HCT116 (cell line): ENCODE results near the gene PRPF8. TPM values are rescaled to one million over a fixed set of nuclear protein-coding genes. Genes with fewer than 3 reads are reported as not detected.

Experiments
- ATAC-seq: fragments of 200-7000 bp; cut with Tn5 transposase; 2 replicates; pipeline ENCODE4 v1.9.1; 2020; ENCODE audit warnings: mild to moderate bottlenecking, moderate library complexity
- BruUV-seq: library from RNA; stranded (reverse); fragments of 400-500 nt; replicated peaks from 2 replicates; lab custom pipeline; 2021; lab: Mats Ljungman, UMichigan
- CTCF ChIA-PET: fragments of 300-600 bp; sonication (Branson Sonifier 250); formaldehyde crosslinking; loops from one replicate; lab custom pipeline; 2021; ENCODE audit warnings: antibody characterized with exemption; lab: Charles Lee
- POLR2A ChIA-PET: fragments of 300-600, 350-600 bp; sonication (Branson Sonifier 250); formaldehyde crosslinking; loops from one replicate; lab custom pipeline; 2021; ENCODE audit warnings: antibody characterized with exemption; lab: Charles Lee
- RAD21 ChIA-PET, 2 experiments: fragments of 300-600 bp; sonication (Branson Sonifier 250); formaldehyde crosslinking; loops; one replicate each; lab custom pipeline; 2023; ENCODE audit warnings: low total read pairs in 2 of 2; ENCODE audit not compliant: uncharacterized antibody in 2 of 2, unreplicated experiment in 2 of 2, low non-redundant PET in 1 of 2; lab: Charles Lee
- DNase-seq: peaks from one replicate; pipeline ENCODE4 v3.0.0-alpha.2; 2010; ENCODE audit warnings: low read depth, low spot score
- H2AFZ ChIP-seq: fragments of 200-600 bp; shearing (Covaris generic), sonication (generic); 2 replicates; pipeline ENCODE4 v1.6.1; 2017; ENCODE audit warnings: low read depth, mixed run types, mixed read lengths, antibody characterized with exemption, low read length; ENCODE audit not compliant: poor library complexity, severe bottlenecking
- H3K27ac ChIP-seq: 2 replicates; pipeline ENCODE4 v1.5.1; 2012; ENCODE audit warnings: low read depth, low read length
- H3K27me3 ChIP-seq: fragments of 200-600 bp; sonication (generic); 2 replicates; pipeline ENCODE4 v1.6.1; 2016; ENCODE audit warnings: mixed run types, low read length, mixed read lengths; ENCODE audit not compliant: insufficient read depth
- H3K36me3 ChIP-seq, 2 experiments: fragments of 200-500 bp in 1 of 2; fragments of 200-600 bp in 1 of 2; sonication (Bioruptor generic) in 1 of 2; sonication (generic) in 1 of 2; 2 replicates each; pipeline versions ENCODE4 v1.5.1 to v1.6.1; 2014 to 2016; ENCODE audit warnings: low read length in 2 of 2, inconsistent platforms in 1 of 2, mixed read lengths in 1 of 2, mixed run types in 1 of 2; ENCODE audit not compliant: insufficient read depth in 2 of 2, control insufficient read depth in 1 of 2
- H3K4me1 ChIP-seq, 2 experiments: fragments of 200-600 bp in 1 of 2; sonication (generic) in 1 of 2; 2 replicates each; pipeline versions ENCODE4 v1.5.1 to v1.6.1; 2012 to 2017; ENCODE audit warnings: low read length in 2 of 2, inconsistent platforms in 1 of 2, mild to moderate bottlenecking in 1 of 2, mixed read lengths in 1 of 2, mixed run types in 1 of 2, moderate library complexity in 1 of 2; ENCODE audit not compliant: insufficient read depth in 2 of 2, control insufficient read depth in 1 of 2
- H3K4me2 ChIP-seq: fragments of 200-600 bp; sonication (generic); 2 replicates; pipeline ENCODE4 v1.6.1; 2017; ENCODE audit warnings: mixed run types, low read length, mixed read lengths
- H3K4me3 ChIP-seq, 2 experiments: fragments of 200-600 bp in 1 of 2; sonication (generic) in 1 of 2; replicated peaks in 1 of 2; 2 replicates each; pipeline ENCODE4 v1.5.1; 2011 to 2016; ENCODE audit warnings: low read length in 2 of 2, control low read depth in 1 of 2, low read depth in 1 of 2, mild to moderate bottlenecking in 1 of 2, mixed read lengths in 1 of 2, mixed run types in 1 of 2
- H3K79me2 ChIP-seq: fragments of 200-600 bp; sonication (generic); 2 replicates; pipeline ENCODE4 v1.6.1; 2017; ENCODE audit warnings: mild to moderate bottlenecking, mixed run types, low read length, moderate library complexity, mixed read lengths; ENCODE audit not compliant: insufficient read depth
- H3K9ac ChIP-seq: fragments of 200-600 bp; sonication (generic); 2 replicates; pipeline ENCODE4 v1.6.1; 2016; ENCODE audit warnings: low read length, mixed read lengths
- H3K9me2 ChIP-seq: fragments of 200-600 bp; sonication (generic), shearing (Covaris generic); 2 replicates; pipeline ENCODE4 v1.6.1; 2017; ENCODE audit warnings: mixed run types, mild to moderate bottlenecking, moderate library complexity; ENCODE audit not compliant: insufficient read depth
- H3K9me3 ChIP-seq, 2 experiments: fragments of 200-500 bp in 1 of 2; fragments of 200-600 bp in 1 of 2; sonication (Bioruptor generic) in 1 of 2; sonication (generic) in 1 of 2; 2 replicates each; pipeline ENCODE4 v1.6.1; 2014 to 2017; ENCODE audit warnings: low read length in 2 of 2, mixed read lengths in 2 of 2, inconsistent platforms in 1 of 2, low read depth in 1 of 2, mild to moderate bottlenecking in 1 of 2, mixed run types in 1 of 2, moderate library complexity in 1 of 2; ENCODE audit not compliant: control insufficient read depth in 1 of 2, insufficient read depth in 1 of 2
- H4K20me1 ChIP-seq: fragments of 200-600 bp; sonication (generic), shearing (Covaris generic); 2 replicates; pipeline ENCODE4 v1.6.1; 2017; ENCODE audit warnings: mixed run types, mild to moderate bottlenecking, moderate library complexity; ENCODE audit not compliant: insufficient read depth
- CBX3 ChIP-seq: IDR thresholded peaks from 2 replicates; pipeline ENCODE4 v1.6.1; 2012; ENCODE audit warnings: low read depth
- CEBPB ChIP-seq: IDR thresholded peaks from 2 replicates; pipeline ENCODE4 v1.6.1; 2012; ENCODE audit warnings: low read depth
- EGR1 ChIP-seq: IDR thresholded peaks from 2 replicates; pipeline ENCODE4 v1.6.1; 2012; ENCODE audit warnings: low read depth
- EZH2 ChIP-seq: fragments of 200-600 bp; sonication (generic); IDR thresholded peaks from 2 replicates; pipeline ENCODE4 v1.6.1; 2017; ENCODE audit warnings: antibody characterized with exemption, mixed run types
- EZH2phosphoT487 ChIP-seq: fragments of 200-600 bp; IDR thresholded peaks from 2 replicates; pipeline ENCODE4 v1.6.1; 2018; ENCODE audit warnings: antibody characterized with exemption, borderline replicate concordance
- POLR2A ChIP-seq: IDR thresholded peaks from 2 replicates; pipeline ENCODE4 v1.7.0; 2011; ENCODE audit warnings: borderline replicate concordance; ENCODE audit not compliant: insufficient read depth, insufficient read length; ENCODE audit errors: extremely low read depth
- POLR2AphosphoS5 ChIP-seq: IDR thresholded peaks from 2 replicates; pipeline ENCODE4 v1.6.1; 2011; ENCODE audit warnings: mild to moderate bottlenecking, low read depth, low read length, moderate library complexity
- RAD21 ChIP-seq: IDR thresholded peaks from 2 replicates; pipeline ENCODE4 v1.6.1; 2012; ENCODE audit warnings: low read depth, mild to moderate bottlenecking
- SIN3A ChIP-seq: IDR thresholded peaks from 2 replicates; pipeline ENCODE4 v1.6.1; 2012; ENCODE audit warnings: low read depth
- SP1 ChIP-seq: IDR thresholded peaks from 2 replicates; pipeline ENCODE4 v1.6.1; 2012; ENCODE audit warnings: low read depth
- TCF7L2 ChIP-seq: IDR thresholded peaks from 2 replicates; pipeline ENCODE4 v1.7.0; 2011; ENCODE audit warnings: borderline replicate concordance, inconsistent platforms; ENCODE audit not compliant: insufficient read depth, insufficient read length; ENCODE audit errors: extremely low read depth
- ZFX ChIP-seq: fragments of 450-650 bp; IDR thresholded peaks from 2 replicates; pipeline ENCODE4 v1.6.1; 2017
- ZNF274 ChIP-seq: fragments of 200-500 bp; sonication (Bioruptor generic); IDR thresholded peaks from 2 replicates; pipeline ENCODE4 v1.6.1; 2014; ENCODE audit warnings: mild to moderate bottlenecking, low read depth, low read length, inconsistent platforms
- intact Hi-C: fragments of 100-400 bp; cut with micrococcal nuclease; formaldehyde crosslinking; loops from 2 replicates; pipeline ENCODE4 v1.10.0; 2022
- total RNA-seq: library from RNA; stranded (reverse); gene quantifications from one replicate; pipeline ENCODE4 v1.2.1, GENCODE V29; 2021; ENCODE audit not compliant: unreplicated experiment
- TF ChIP-seq, protein P1 (sequence below): IDR thresholded peaks from 2 replicates; pipeline ENCODE4 v1.6.1; 2012; ENCODE audit warnings: low read depth
- TF ChIP-seq, protein P2 (sequence below): IDR thresholded peaks from 2 replicates; pipeline ENCODE4 v1.6.1; 2011; ENCODE audit warnings: mild to moderate bottlenecking, low read length, moderate library complexity; ENCODE audit not compliant: insufficient replicate concordance; ENCODE audit errors: extremely low read depth
- TF ChIP-seq, protein P3 (sequence below): IDR thresholded peaks from 2 replicates; pipeline ENCODE4 v1.6.1; 2012
- TF ChIP-seq, protein P4 (sequence below): IDR thresholded peaks from 2 replicates; pipeline ENCODE4 v1.6.1; 2012
- TF ChIP-seq, protein P5 (sequence below), 3 experiments: fragments of 200-600 bp in 1 of 3; sonication (generic) in 1 of 3; IDR thresholded peaks in 2 of 3; conservative IDR thresholded peaks in 1 of 3; 2 replicates each; pipeline ENCODE4 v1.5.1; 2012 to 2017; ENCODE audit warnings: low read depth in 2 of 3, low read length in 2 of 3, antibody characterized with exemption in 1 of 3, borderline replicate concordance in 1 of 3, control low read depth in 1 of 3, mild to moderate bottlenecking in 1 of 3, mixed read lengths in 1 of 3, mixed run types in 1 of 3, moderate library complexity in 1 of 3; ENCODE audit not compliant: insufficient read depth in 1 of 3

Gene PRPF8
- total RNA-seq, 1 experiment from 2014 or later = 386 TPM

DNA sequence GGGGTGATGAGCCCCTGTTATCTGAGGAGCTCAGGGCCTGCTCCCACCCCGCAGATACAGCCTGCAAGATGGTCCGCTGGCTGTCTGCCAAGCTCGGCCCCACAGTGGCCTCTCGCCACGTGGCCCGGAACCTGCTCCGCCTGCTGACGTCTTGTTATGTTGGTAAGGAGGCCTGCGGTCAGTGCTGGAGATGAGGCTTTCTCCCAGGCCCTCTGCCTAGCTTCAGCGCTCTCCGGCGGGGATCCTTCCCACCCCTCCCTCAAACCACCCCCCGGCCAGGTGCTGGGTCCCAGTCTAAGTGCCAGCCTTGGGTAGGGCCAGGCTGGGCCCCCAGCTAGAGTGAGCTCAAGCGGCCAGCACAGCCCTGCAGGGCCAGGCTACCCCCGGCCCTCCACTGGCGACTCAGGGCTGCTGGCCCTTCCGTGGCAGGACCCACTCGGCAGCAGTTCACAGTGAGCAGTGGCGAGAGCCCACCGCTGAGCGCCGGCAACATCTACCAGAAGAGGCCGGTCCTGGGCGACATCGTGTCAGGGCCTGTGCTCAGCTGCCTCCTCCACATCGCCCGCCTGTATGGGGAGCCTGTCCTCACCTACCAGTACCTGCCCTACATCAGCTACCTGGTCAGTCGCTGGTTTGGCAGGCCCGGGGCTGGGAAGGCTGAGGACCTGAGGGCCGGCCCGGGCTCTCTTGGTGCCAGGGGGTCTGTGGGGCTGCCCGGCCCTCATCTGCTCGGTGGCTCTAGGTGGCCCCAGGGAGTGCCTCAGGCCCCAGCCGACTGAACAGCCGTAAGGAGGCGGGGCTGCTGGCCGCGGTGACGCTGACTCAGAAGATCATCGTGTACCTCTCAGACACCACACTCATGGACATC is 45.9 kb upstream of the PRPF8 start:
- no peak overlapping the region for H3K4me3 ChIP-seq
- ChIA-PET CTCF (interaction anchor here (1.2 kb wide), 1 partner anchor 10 kb away, joined by 6 read pairs; no protein-coding TSS in a partner anchor), POLR2A (no interaction called here), RAD21 (no interaction called here)
- H3K79me2 ChIP-seq = no peaks in the 10 kb centered on the region; the same call in 1 of the 2 replicates
- H3K9me3 ChIP-seq = no peaks in the 10 kb centered on the region
- peak overlapping the region; percentile 16 for H3K9ac ChIP-seq
- ATAC-seq (peak; percentile 87), DNase-seq (no peak)
- no peaks in the 10 kb centered on the region for H3K36me3 ChIP-seq
- no peaks in the 10 kb centered on the region for H4K20me1 ChIP-seq
- peaks cover under 1 to 12% of the 10 kb centered on the region in 2 experiments; a peak in 3 of 4 replicates for H3K4me1 ChIP-seq
- no peak overlapping the region for H2AFZ ChIP-seq
- no peaks in the 10 kb centered on the region for H3K27me3 ChIP-seq
- H3K27ac ChIP-seq = peak overlapping the region; percentile 26; the same call in 1 of the 2 replicates
- no TSS peak for BruUV-seq
- H3K4me2 ChIP-seq = peak overlapping the region; percentile 51
- H3K9me2 ChIP-seq = no peaks in the 10 kb centered on the region
- intact Hi-C loops = no loop called here
- TF ChIP-seq EZH2 (no peak), EGR1 (no peak), ZNF274 (no peak), CEBPB (no peak), EZH2phosphoT487 (no peak), POLR2A (no peak), SIN3A (no peak), ZFX (no peak), TCF7L2 (no peak), CBX3 (no peak), POLR2AphosphoS5 (no peak), RAD21 (no peak), SP1 (no peak)
- TF ChIP-seq, protein P1, sequence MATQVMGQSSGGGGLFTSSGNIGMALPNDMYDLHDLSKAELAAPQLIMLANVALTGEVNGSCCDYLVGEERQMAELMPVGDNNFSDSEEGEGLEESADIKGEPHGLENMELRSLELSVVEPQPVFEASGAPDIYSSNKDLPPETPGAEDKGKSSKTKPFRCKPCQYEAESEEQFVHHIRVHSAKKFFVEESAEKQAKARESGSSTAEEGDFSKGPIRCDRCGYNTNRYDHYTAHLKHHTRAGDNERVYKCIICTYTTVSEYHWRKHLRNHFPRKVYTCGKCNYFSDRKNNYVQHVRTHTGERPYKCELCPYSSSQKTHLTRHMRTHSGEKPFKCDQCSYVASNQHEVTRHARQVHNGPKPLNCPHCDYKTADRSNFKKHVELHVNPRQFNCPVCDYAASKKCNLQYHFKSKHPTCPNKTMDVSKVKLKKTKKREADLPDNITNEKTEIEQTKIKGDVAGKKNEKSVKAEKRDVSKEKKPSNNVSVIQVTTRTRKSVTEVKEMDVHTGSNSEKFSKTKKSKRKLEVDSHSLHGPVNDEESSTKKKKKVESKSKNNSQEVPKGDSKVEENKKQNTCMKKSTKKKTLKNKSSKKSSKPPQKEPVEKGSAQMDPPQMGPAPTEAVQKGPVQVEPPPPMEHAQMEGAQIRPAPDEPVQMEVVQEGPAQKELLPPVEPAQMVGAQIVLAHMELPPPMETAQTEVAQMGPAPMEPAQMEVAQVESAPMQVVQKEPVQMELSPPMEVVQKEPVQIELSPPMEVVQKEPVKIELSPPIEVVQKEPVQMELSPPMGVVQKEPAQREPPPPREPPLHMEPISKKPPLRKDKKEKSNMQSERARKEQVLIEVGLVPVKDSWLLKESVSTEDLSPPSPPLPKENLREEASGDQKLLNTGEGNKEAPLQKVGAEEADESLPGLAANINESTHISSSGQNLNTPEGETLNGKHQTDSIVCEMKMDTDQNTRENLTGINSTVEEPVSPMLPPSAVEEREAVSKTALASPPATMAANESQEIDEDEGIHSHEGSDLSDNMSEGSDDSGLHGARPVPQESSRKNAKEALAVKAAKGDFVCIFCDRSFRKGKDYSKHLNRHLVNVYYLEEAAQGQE = no peak
- TF ChIP-seq, protein P2, sequence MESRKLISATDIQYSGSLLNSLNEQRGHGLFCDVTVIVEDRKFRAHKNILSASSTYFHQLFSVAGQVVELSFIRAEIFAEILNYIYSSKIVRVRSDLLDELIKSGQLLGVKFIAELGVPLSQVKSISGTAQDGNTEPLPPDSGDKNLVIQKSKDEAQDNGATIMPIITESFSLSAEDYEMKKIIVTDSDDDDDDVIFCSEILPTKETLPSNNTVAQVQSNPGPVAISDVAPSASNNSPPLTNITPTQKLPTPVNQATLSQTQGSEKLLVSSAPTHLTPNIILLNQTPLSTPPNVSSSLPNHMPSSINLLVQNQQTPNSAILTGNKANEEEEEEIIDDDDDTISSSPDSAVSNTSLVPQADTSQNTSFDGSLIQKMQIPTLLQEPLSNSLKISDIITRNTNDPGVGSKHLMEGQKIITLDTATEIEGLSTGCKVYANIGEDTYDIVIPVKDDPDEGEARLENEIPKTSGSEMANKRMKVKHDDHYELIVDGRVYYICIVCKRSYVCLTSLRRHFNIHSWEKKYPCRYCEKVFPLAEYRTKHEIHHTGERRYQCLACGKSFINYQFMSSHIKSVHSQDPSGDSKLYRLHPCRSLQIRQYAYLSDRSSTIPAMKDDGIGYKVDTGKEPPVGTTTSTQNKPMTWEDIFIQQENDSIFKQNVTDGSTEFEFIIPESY = no peak
- TF ChIP-seq, protein P3, sequence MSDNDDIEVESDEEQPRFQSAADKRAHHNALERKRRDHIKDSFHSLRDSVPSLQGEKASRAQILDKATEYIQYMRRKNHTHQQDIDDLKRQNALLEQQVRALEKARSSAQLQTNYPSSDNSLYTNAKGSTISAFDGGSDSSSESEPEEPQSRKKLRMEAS = no peak; the same call in 1 of the 2 replicates
- TF ChIP-seq, protein P4, sequence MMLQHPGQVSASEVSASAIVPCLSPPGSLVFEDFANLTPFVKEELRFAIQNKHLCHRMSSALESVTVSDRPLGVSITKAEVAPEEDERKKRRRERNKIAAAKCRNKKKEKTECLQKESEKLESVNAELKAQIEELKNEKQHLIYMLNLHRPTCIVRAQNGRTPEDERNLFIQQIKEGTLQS = no peak
- TF ChIP-seq, protein P5, sequence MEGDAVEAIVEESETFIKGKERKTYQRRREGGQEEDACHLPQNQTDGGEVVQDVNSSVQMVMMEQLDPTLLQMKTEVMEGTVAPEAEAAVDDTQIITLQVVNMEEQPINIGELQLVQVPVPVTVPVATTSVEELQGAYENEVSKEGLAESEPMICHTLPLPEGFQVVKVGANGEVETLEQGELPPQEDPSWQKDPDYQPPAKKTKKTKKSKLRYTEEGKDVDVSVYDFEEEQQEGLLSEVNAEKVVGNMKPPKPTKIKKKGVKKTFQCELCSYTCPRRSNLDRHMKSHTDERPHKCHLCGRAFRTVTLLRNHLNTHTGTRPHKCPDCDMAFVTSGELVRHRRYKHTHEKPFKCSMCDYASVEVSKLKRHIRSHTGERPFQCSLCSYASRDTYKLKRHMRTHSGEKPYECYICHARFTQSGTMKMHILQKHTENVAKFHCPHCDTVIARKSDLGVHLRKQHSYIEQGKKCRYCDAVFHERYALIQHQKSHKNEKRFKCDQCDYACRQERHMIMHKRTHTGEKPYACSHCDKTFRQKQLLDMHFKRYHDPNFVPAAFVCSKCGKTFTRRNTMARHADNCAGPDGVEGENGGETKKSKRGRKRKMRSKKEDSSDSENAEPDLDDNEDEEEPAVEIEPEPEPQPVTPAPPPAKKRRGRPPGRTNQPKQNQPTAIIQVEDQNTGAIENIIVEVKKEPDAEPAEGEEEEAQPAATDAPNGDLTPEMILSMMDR (IDR thresholded peaks at IDR 0.05 in 2 of 3, conservative IDR thresholded peaks at IDR 0.05 in 1 of 3; ENCODE audit: borderline replicate concordance in 1 of 3, insufficient read depth in 1 of 3, low read depth in 2 of 3, low read length in 2 of 3) = no peak
